ENCODE results near the gene ORMDL1. TPM values are rescaled to one million over a fixed set of nuclear protein-coding genes. Genes with fewer than 3 reads are reported as not detected.

Gene ORMDL1
- total RNA-seq, 1 donor from 2014 or later = 63.7 TPM

DNA sequence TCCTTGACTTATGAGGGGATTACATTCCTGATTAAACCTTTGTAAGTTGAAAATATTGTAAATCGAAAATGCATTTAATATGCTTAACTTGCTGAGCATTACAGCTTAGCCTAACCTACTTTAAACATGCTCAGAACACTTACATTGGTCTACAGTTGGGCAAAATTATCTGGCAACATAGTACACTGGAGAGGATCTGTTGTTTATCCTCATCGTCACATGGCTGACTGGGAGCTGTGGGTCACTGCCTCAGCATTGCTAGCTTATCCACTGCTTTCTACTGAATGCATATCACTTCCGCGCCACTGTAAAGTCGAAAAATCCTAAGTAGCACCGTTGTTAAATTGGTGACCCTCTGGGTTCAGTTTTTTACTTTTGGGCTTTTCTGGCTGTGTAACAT, 13.8 kb upstream of the ORMDL1 start:
- peaks cover 23% of the 10 kb centered on the region for H3K36me3 Mint-ChIP-seq (ENCODE audit: unreplicated experiment)

DNA sequence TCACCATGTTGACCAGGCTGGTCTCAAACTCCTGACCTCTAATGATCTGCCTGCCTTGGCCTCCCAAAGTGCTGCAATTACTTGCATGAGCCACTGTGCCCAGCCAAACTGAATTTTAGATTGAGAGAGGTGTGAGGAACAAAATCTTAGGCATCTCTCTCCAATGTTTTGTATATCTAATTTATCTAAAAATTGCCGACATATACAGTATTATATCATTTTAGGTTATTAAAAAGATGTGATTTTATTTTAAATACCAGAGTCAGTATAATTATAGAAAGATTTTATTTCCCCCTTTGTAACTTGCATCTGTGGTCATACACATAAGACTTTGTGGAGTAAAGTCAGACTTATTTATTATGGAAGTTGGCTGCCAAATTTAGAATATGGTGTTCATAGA, 10.2 kb upstream of the ORMDL1 start:
- Mint-ChIP-seq H3K36me3 (ENCODE audit: unreplicated experiment) (peaks cover 19% of the 10 kb centered on the region), H3K27me3 (ENCODE audit: unreplicated experiment) (no peaks in the 10 kb centered on the region), H3K4me3 (ENCODE audit: unreplicated experiment) (no peak overlapping the region), H3K4me1 (ENCODE audit: unreplicated experiment) (peaks cover 2% of the 10 kb centered on the region), H3K9me3 (ENCODE audit: unreplicated experiment) (no peaks in the 10 kb centered on the region), H3K27ac (ENCODE audit: unreplicated experiment) (no peak overlapping the region)
- DNase-seq (ENCODE audit: extremely low spot score, unreplicated experiment) = no peak
- TF ChIP-seq, protein P1, sequence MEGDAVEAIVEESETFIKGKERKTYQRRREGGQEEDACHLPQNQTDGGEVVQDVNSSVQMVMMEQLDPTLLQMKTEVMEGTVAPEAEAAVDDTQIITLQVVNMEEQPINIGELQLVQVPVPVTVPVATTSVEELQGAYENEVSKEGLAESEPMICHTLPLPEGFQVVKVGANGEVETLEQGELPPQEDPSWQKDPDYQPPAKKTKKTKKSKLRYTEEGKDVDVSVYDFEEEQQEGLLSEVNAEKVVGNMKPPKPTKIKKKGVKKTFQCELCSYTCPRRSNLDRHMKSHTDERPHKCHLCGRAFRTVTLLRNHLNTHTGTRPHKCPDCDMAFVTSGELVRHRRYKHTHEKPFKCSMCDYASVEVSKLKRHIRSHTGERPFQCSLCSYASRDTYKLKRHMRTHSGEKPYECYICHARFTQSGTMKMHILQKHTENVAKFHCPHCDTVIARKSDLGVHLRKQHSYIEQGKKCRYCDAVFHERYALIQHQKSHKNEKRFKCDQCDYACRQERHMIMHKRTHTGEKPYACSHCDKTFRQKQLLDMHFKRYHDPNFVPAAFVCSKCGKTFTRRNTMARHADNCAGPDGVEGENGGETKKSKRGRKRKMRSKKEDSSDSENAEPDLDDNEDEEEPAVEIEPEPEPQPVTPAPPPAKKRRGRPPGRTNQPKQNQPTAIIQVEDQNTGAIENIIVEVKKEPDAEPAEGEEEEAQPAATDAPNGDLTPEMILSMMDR (IDR thresholded peaks at IDR 0.05) = no peak

More for the DNA sequence above, 13.8 kb upstream of the ORMDL1 start:
- H3K27ac Mint-ChIP-seq (ENCODE audit: unreplicated experiment) = peak overlapping the region; percentile 1
- H3K4me3 Mint-ChIP-seq (ENCODE audit: unreplicated experiment) = no peak overlapping the region
- H3K27me3 Mint-ChIP-seq (ENCODE audit: unreplicated experiment) = no peaks in the 10 kb centered on the region
- H3K4me1 Mint-ChIP-seq (ENCODE audit: unreplicated experiment) = peaks cover 16% of the 10 kb centered on the region
- DNase-seq (ENCODE audit: extremely low spot score, unreplicated experiment) = no peak
- TF ChIP-seq, protein P1 (IDR thresholded peaks at IDR 0.05) = no peak
- H3K9me3 Mint-ChIP-seq (ENCODE audit: unreplicated experiment) = no peaks in the 10 kb centered on the region

DNA sequence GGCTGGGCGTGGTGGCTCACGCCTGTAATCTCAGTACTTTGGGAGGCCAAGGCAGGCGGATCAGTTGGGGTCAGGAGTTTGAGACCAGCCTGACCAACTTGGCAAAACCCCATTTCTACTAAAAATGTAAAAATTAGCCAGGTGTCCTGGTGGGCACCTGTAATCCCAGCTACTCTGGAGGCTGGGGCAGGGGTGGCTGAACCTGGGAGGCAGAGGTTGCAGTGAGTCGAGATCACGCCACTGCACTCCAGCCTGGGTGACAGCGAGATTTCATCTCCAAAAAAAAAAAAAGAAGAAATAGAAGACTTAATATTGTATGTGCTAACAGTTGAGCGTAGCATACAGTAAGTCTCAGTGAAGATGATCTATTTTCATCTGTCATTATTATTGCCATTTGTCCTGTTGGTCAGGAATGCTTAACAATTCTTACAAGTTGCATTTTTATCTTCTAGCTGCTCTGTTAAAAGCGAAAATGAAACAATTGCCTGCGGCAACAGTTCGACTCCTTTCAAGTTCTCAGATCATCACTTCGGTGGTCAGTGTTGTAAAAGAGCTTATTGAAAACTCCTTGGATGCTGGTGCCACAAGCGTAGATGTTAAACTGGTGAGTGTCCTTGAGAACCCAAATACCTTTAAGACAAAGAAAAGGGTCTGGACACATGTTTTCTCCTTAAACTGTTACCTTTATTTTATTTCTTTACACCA, 7.4 kb upstream of the ORMDL1 start:
- Mint-ChIP-seq H3K9me3 (ENCODE audit: unreplicated experiment) (no peaks in the 10 kb centered on the region), H3K27ac (ENCODE audit: unreplicated experiment) (no peak overlapping the region), H3K27me3 (ENCODE audit: unreplicated experiment) (no peaks in the 10 kb centered on the region), H3K4me1 (ENCODE audit: unreplicated experiment) (peaks cover 3% of the 10 kb centered on the region), H3K4me3 (ENCODE audit: unreplicated experiment) (no peak overlapping the region), H3K36me3 (ENCODE audit: unreplicated experiment) (peaks cover 17% of the 10 kb centered on the region)
- no peak for DNase-seq (ENCODE audit: extremely low spot score, unreplicated experiment)
- TF ChIP-seq, protein P1 (IDR thresholded peaks at IDR 0.05) = no peak

DNA sequence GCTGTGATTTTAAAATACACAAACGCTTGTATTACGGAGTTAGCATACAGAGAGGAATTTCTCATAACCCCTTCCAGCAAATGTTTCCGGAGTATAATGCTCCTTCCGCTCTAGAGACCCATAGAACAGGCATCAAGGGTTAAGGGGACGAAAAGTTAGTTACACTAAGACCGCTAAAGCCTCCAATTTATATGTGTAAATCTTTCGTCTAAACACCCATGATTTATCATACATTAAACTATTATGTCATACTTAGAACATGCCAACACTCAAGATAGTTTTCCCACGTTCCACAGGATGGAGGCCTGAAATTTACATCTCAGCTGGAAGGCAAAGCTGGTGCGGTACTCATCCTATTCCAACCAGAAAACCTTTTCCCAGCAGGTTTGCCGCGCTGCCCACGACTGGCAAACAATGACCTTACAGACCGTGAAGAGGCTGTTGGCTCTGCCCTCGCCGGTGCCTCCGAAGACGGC, 650 bp downstream of the ORMDL1 start:
- TF ChIP-seq, protein P1 (IDR thresholded peaks at IDR 0.05) = no peak
- Mint-ChIP-seq H3K4me3 (ENCODE audit: unreplicated experiment) (peak overlapping the region; percentile 91), H3K36me3 (ENCODE audit: unreplicated experiment) (peaks cover 36% of the 10 kb centered on the region), H3K4me1 (ENCODE audit: unreplicated experiment) (peaks cover 39% of the 10 kb centered on the region), H3K27me3 (ENCODE audit: unreplicated experiment) (no peaks in the 10 kb centered on the region), H3K27ac (ENCODE audit: unreplicated experiment) (peak overlapping the region; percentile 95), H3K9me3 (ENCODE audit: unreplicated experiment) (no peaks in the 10 kb centered on the region)
- no peak for DNase-seq (ENCODE audit: extremely low spot score, unreplicated experiment)

DNA sequence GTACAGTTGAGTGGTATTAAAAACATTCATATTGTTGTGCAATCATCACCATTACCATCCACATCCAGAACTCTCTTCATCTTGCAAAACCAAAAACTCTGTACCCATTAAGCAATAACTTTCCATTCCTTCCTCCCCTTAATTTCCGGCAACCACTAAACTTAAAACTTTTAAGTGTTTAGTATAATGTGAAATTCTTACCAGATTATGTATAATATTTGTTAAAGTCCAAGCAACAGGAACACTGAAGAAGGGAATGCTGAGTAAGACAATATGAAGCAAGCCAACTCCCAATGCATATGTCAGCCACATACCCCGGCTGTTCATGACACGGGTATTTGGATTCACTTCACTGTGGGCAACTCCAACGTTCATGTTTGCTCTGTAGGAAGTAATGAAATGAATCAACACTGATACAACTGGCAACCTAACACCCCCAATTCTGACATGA, 1.9 kb downstream of the ORMDL1 start:
- no peaks in the 10 kb centered on the region for H3K27me3 Mint-ChIP-seq (ENCODE audit: unreplicated experiment)
- H3K9me3 Mint-ChIP-seq (ENCODE audit: unreplicated experiment) = no peaks in the 10 kb centered on the region
- TF ChIP-seq, protein P1 (IDR thresholded peaks at IDR 0.05) = no peak
- peaks cover 39% of the 10 kb centered on the region for H3K4me1 Mint-ChIP-seq (ENCODE audit: unreplicated experiment)
- DNase-seq (ENCODE audit: extremely low spot score, unreplicated experiment) = no peak
- peak overlapping the region; percentile 95 for H3K27ac Mint-ChIP-seq (ENCODE audit: unreplicated experiment)
- peaks cover 39% of the 10 kb centered on the region for H3K36me3 Mint-ChIP-seq (ENCODE audit: unreplicated experiment)
- H3K4me3 Mint-ChIP-seq (ENCODE audit: unreplicated experiment) = peak overlapping the region; percentile 91

Data from osteocyte (in vitro differentiated cells).